Liver (tissue), 9 donors: ENCODE results near the gene SMIM29. TPM values are rescaled to one million over a fixed set of nuclear protein-coding genes. Genes with fewer than 3 reads are reported as not detected.

Experiments
- DNase-seq: peaks from one replicate; pipeline ENCODE4 v3.0.0-alpha.2; 2017; ENCODE audit warnings: low spot score
- H3K27ac ChIP-seq, 2 donors: one replicate each; pipeline ENCODE4 v1.7.0; 2013; ENCODE audit warnings: inconsistent platforms in 2 of 2, low read length in 2 of 2, control low read depth in 1 of 2, low read depth in 1 of 2, mild to moderate bottlenecking in 1 of 2
- H3K27me3 ChIP-seq, 4 donors: one replicate each; pipeline versions ENCODE4 v1.6.1 to v1.7.0; 2013; ENCODE audit warnings: low read length in 3 of 4, inconsistent platforms in 1 of 4, mild to moderate bottlenecking in 1 of 4, moderate library complexity in 1 of 4; ENCODE audit not compliant: control insufficient read depth in 4 of 4, insufficient read depth in 4 of 4
- H3K36me3 ChIP-seq, 4 donors: one replicate each; pipeline versions ENCODE4 v1.6.1 to v1.7.0; 2013; ENCODE audit warnings: low read length in 3 of 4, mild to moderate bottlenecking in 3 of 4, low read depth in 1 of 4, moderate library complexity in 1 of 4; ENCODE audit not compliant: control insufficient read depth in 4 of 4, insufficient read depth in 3 of 4
- H3K4me1 ChIP-seq, 4 donors: one replicate each; pipeline versions ENCODE4 v1.6.1 to v1.7.0; 2013; ENCODE audit warnings: low read length in 3 of 4, mild to moderate bottlenecking in 3 of 4, moderate library complexity in 1 of 4; ENCODE audit not compliant: control insufficient read depth in 4 of 4, insufficient read depth in 4 of 4
- H3K4me3 ChIP-seq, 3 donors: one replicate each; pipeline versions ENCODE4 v1.6.1 to v1.7.0; 2013; ENCODE audit warnings: low read length in 3 of 3, control low read depth in 1 of 3, low read depth in 1 of 3, mild to moderate bottlenecking in 1 of 3
- H3K9ac ChIP-seq, 2 donors: one replicate each; pipeline ENCODE4 v1.7.0; 2013; ENCODE audit warnings: low read length in 2 of 2, mild to moderate bottlenecking in 2 of 2, moderate library complexity in 2 of 2, control low read depth in 1 of 2, low read depth in 1 of 2
- H3K9me3 ChIP-seq, 4 donors: one replicate each; pipeline versions ENCODE4 v1.6.1 to v1.7.0; 2013; ENCODE audit warnings: low read length in 3 of 4; ENCODE audit not compliant: control insufficient read depth in 4 of 4
- ATF3 ChIP-seq: IDR thresholded peaks from 2 replicates; pipeline ENCODE4 v1.6.1; 2016; ENCODE audit warnings: antibody characterized with exemption
- EGR1 ChIP-seq, 2 donors: IDR thresholded peaks; 2 replicates each; pipeline ENCODE4 v1.6.1; 2016 to 2018; ENCODE audit warnings: antibody characterized with exemption in 2 of 2, low read depth in 2 of 2
- FOXA1 ChIP-seq: IDR thresholded peaks from 2 replicates; pipeline ENCODE4 v1.6.1; 2016; ENCODE audit warnings: antibody characterized with exemption
- FOXA2 ChIP-seq: IDR thresholded peaks from 2 replicates; pipeline ENCODE4 v1.6.1; 2016; ENCODE audit warnings: antibody characterized with exemption
- GABPA ChIP-seq, 2 donors: IDR thresholded peaks in 1 of 2; conservative IDR thresholded peaks in 1 of 2; 2 replicates each; pipeline ENCODE4 v1.6.1; 2016; ENCODE audit warnings: antibody characterized with exemption in 2 of 2, mild to moderate bottlenecking in 1 of 2, moderate library complexity in 1 of 2
- HNF4A ChIP-seq, 2 donors: conservative IDR thresholded peaks; 2 replicates each; pipeline ENCODE4 v1.6.1; 2016; ENCODE audit warnings: antibody characterized with exemption in 2 of 2, mild to moderate bottlenecking in 2 of 2
- HNF4G ChIP-seq: IDR thresholded peaks from 2 replicates; pipeline ENCODE4 v1.6.1; 2016; ENCODE audit warnings: antibody characterized with exemption
- JUND ChIP-seq, 2 donors: IDR thresholded peaks; 2 replicates each; pipeline ENCODE4 v1.6.1; 2016; ENCODE audit warnings: antibody characterized with exemption in 2 of 2
- NR2F2 ChIP-seq: IDR thresholded peaks from 2 replicates; pipeline ENCODE4 v1.6.1; 2016; ENCODE audit warnings: antibody characterized with exemption
- RAD21 ChIP-seq, 2 donors: IDR thresholded peaks; 2 replicates each; pipeline ENCODE4 v1.6.1; 2016; ENCODE audit warnings: antibody characterized with exemption in 2 of 2, mild to moderate bottlenecking in 2 of 2
- RXRA ChIP-seq, 2 donors: IDR thresholded peaks; 2 replicates each; pipeline ENCODE4 v1.6.1; 2017 to 2018; ENCODE audit warnings: antibody characterized with exemption in 2 of 2, mild to moderate bottlenecking in 1 of 2
- SP1 ChIP-seq: IDR thresholded peaks from 2 replicates; pipeline ENCODE4 v1.6.1; 2018; ENCODE audit warnings: antibody characterized with exemption, mild to moderate bottlenecking
- TAF1 ChIP-seq: conservative IDR thresholded peaks from 2 replicates; pipeline ENCODE4 v1.6.1; 2016; ENCODE audit warnings: antibody characterized with exemption, mild to moderate bottlenecking
- YY1 ChIP-seq: IDR thresholded peaks from 2 replicates; pipeline ENCODE4 v1.6.1; 2016; ENCODE audit warnings: antibody characterized with exemption, mild to moderate bottlenecking
- WGBS: extraction: QIAGEN DNeasy Blood & Tissue Kit; methylation state at CpG from one replicate; pipeline ENCODE4 v1.1.7; 2013; 5-methylcytosine and 5-hydroxymethylcytosine counted together
- polyA plus RNA-seq, 2 donors: library from polyadenylated mRNA; stranded (reverse) in 1 of 2; unstranded in 1 of 2; fragments of 200-250 nt in 1 of 2; fragments of >200 nt in 1 of 2; fragmentation: Nextera tagmentation in 1 of 2; extraction: Ambion mirVana in 1 of 2; gene quantifications; one replicate each; pipeline versions ENCODE4 v1.2.1 to v1.2.3, GENCODE V29; 2013 to 2015
- total RNA-seq, 2 donors: library from RNA; depleted of rRNA; stranded (reverse); fragments of >200 nt; gene quantifications; one replicate each; pipeline ENCODE4 v1.2.3, GENCODE V29; 2014
- TF ChIP-seq, protein P1 (sequence below): IDR thresholded peaks from 2 replicates; pipeline ENCODE4 v1.6.1; 2016; ENCODE audit warnings: antibody characterized with exemption
- TF ChIP-seq, protein P2 (sequence below): IDR thresholded peaks from 2 replicates; pipeline ENCODE4 v1.6.1; 2016; ENCODE audit warnings: antibody characterized with exemption
- TF ChIP-seq, protein P3 (sequence below): IDR thresholded peaks from 2 replicates; pipeline ENCODE4 v1.6.1; 2016; ENCODE audit warnings: antibody characterized with exemption, mild to moderate bottlenecking
- TF ChIP-seq, protein P4 (sequence below): fragments of 150-350 bp; IDR thresholded peaks from 2 replicates; pipeline ENCODE4 v1.5.1; 2017; ENCODE audit warnings: improper control_type of control experiment, low read depth, low read length; ENCODE audit not compliant: missing input control
- donor health status: healthy.
- donor health status: healthy.
- donor health status: healthy.
- donor health status: healthy.
- donor health status: healthy.

The SMIM29 gene
- total and polyA plus RNA-seq, 4 donors: 2.4 to 11.3 (median 6.7) TPM

GRCh38 chr6:34205916-34206315, 42.9 kb downstream of the SMIM29 start:
- no peak overlapping the region for H3K9ac ChIP-seq
- H3K9me3 ChIP-seq: no peaks in the 10 kb centered on the region
- DNase-seq: no peak
- H3K27ac ChIP-seq: no peak overlapping the region
- no peak for TF ChIP-seq HNF4A (conservative IDR thresholded peaks at IDR 0.05)
- no peak for TF ChIP-seq YY1
- TF ChIP-seq, protein P1, sequence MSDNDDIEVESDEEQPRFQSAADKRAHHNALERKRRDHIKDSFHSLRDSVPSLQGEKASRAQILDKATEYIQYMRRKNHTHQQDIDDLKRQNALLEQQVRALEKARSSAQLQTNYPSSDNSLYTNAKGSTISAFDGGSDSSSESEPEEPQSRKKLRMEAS: no peak
- TF ChIP-seq RXRA (IDR thresholded peaks at IDR 0.05): no peak
- TF ChIP-seq JUND (IDR thresholded peaks at IDR 0.05): no peak
- TF ChIP-seq GABPA (IDR thresholded peaks at IDR 0.05 in 1 of 2, conservative IDR thresholded peaks at IDR 0.05 in 1 of 2): no peak
- no peak for TF ChIP-seq SP1
- no peak overlapping the region for H3K4me3 ChIP-seq
- no peaks in the 10 kb centered on the region for H3K4me1 ChIP-seq
- WGBS: 88% methylated on average over 2 of the region's 2 CpGs
- H3K36me3 ChIP-seq: no peaks in the 10 kb centered on the region
- H3K27me3 ChIP-seq: no peaks in the 10 kb centered on the region

DNA sequence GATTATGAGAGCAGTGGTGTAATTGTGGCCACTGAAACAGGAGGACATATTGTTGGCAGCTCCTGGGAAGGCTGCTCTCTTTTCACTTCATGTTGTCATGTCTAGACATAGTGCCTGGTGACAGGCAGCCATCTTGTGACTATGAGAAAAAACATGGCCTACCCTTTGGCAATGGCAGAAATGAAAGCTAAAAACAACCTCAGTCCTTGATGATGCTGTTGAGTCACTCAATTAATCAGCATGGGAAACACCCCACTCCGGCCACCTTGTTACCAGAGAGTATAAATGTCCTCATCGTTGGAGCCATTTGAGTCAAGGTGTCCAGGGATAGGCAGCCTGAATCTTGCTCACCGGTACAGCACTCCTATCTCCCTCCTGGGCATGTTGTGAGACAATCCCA, 43.3 kb downstream of the SMIM29 start:
- no peaks in the 10 kb centered on the region for H3K9me3 ChIP-seq
- 95% methylated on average over 3 of the region's 3 CpGs for WGBS
- DNase-seq: no peak
- no peaks in the 10 kb centered on the region for H3K4me1 ChIP-seq
- TF ChIP-seq JUND (IDR thresholded peaks at IDR 0.05) (no peak), YY1 (no peak), NR2F2 (no peak), HNF4A (conservative IDR thresholded peaks at IDR 0.05) (no peak), FOXA2 (no peak)
- TF ChIP-seq, protein P2, sequence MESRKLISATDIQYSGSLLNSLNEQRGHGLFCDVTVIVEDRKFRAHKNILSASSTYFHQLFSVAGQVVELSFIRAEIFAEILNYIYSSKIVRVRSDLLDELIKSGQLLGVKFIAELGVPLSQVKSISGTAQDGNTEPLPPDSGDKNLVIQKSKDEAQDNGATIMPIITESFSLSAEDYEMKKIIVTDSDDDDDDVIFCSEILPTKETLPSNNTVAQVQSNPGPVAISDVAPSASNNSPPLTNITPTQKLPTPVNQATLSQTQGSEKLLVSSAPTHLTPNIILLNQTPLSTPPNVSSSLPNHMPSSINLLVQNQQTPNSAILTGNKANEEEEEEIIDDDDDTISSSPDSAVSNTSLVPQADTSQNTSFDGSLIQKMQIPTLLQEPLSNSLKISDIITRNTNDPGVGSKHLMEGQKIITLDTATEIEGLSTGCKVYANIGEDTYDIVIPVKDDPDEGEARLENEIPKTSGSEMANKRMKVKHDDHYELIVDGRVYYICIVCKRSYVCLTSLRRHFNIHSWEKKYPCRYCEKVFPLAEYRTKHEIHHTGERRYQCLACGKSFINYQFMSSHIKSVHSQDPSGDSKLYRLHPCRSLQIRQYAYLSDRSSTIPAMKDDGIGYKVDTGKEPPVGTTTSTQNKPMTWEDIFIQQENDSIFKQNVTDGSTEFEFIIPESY: no peak
- H3K36me3 ChIP-seq: no peaks in the 10 kb centered on the region
- no peaks in the 10 kb centered on the region for H3K27me3 ChIP-seq
- H3K27ac ChIP-seq: no peak overlapping the region
- H3K9ac ChIP-seq: no peak overlapping the region
- H3K4me3 ChIP-seq: no peak overlapping the region

- Histone ChIP-seq H3K4me3 (no peak overlapping the region), H3K9me3 (no peaks in the 10 kb centered on the region), H3K27me3 (no peaks in the 10 kb centered on the region), H3K36me3 (no peaks in the 10 kb centered on the region), H3K9ac (no peak overlapping the region), H3K4me1 (no peaks in the 10 kb centered on the region), H3K27ac (no peak overlapping the region)
- WGBS: 95% methylated on average over 4 of the region's 4 CpGs
- TF ChIP-seq FOXA1 (no peak), JUND (IDR thresholded peaks at IDR 0.05) (no peak), RAD21 (IDR thresholded peaks at IDR 0.05) (no peak), FOXA2 (no peak), TAF1 (no peak), GABPA (IDR thresholded peaks at IDR 0.05 in 1 of 2, conservative IDR thresholded peaks at IDR 0.05 in 1 of 2) (no peak), ATF3 (no peak), HNF4G (no peak), SP1 (no peak), EGR1 (IDR thresholded peaks at IDR 0.05; ENCODE audit: low read depth in 2 of 2) (no peak), HNF4A (conservative IDR thresholded peaks at IDR 0.05) (no peak), YY1 (no peak)
- TF ChIP-seq, protein P3, sequence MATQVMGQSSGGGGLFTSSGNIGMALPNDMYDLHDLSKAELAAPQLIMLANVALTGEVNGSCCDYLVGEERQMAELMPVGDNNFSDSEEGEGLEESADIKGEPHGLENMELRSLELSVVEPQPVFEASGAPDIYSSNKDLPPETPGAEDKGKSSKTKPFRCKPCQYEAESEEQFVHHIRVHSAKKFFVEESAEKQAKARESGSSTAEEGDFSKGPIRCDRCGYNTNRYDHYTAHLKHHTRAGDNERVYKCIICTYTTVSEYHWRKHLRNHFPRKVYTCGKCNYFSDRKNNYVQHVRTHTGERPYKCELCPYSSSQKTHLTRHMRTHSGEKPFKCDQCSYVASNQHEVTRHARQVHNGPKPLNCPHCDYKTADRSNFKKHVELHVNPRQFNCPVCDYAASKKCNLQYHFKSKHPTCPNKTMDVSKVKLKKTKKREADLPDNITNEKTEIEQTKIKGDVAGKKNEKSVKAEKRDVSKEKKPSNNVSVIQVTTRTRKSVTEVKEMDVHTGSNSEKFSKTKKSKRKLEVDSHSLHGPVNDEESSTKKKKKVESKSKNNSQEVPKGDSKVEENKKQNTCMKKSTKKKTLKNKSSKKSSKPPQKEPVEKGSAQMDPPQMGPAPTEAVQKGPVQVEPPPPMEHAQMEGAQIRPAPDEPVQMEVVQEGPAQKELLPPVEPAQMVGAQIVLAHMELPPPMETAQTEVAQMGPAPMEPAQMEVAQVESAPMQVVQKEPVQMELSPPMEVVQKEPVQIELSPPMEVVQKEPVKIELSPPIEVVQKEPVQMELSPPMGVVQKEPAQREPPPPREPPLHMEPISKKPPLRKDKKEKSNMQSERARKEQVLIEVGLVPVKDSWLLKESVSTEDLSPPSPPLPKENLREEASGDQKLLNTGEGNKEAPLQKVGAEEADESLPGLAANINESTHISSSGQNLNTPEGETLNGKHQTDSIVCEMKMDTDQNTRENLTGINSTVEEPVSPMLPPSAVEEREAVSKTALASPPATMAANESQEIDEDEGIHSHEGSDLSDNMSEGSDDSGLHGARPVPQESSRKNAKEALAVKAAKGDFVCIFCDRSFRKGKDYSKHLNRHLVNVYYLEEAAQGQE: no peak
- TF ChIP-seq, protein P2: no peak
- TF ChIP-seq, protein P4, sequence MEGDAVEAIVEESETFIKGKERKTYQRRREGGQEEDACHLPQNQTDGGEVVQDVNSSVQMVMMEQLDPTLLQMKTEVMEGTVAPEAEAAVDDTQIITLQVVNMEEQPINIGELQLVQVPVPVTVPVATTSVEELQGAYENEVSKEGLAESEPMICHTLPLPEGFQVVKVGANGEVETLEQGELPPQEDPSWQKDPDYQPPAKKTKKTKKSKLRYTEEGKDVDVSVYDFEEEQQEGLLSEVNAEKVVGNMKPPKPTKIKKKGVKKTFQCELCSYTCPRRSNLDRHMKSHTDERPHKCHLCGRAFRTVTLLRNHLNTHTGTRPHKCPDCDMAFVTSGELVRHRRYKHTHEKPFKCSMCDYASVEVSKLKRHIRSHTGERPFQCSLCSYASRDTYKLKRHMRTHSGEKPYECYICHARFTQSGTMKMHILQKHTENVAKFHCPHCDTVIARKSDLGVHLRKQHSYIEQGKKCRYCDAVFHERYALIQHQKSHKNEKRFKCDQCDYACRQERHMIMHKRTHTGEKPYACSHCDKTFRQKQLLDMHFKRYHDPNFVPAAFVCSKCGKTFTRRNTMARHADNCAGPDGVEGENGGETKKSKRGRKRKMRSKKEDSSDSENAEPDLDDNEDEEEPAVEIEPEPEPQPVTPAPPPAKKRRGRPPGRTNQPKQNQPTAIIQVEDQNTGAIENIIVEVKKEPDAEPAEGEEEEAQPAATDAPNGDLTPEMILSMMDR: no peak
- TF ChIP-seq, protein P1: no peak
- DNase-seq: no peak
Observed at GRCh38 chr6:34204693-34205092, 44.1 kb downstream of the SMIM29 start.
